GDM1 (cell line): Measurements from ENCODE around the gene ROGDI.

Source experiments
- DNase-seq: peaks from one replicate; lab custom pipeline; 2025; lab: John Stamatoyannopoulos, UW

The ROGDI gene

DNA sequence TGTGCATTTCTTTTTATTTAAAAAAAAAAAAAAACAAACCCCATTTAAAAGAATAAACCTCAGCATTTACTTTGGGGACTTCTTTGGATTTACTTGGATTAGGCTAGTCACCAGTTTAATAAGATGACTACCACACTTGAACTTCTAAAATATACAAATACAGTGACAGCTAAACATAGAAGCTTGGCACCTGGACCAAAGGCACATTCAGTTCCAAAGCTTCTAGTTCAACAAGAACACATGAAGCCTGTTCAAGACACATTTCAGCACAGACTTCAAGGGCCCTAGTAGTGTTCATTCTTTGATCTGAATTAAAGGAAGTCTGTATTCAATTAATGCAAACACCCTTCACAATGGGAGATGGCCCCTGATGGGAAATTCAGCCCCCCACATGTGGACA is 11.6 kb upstream of the ROGDI start:
- no peak for DNase-seq

DNA sequence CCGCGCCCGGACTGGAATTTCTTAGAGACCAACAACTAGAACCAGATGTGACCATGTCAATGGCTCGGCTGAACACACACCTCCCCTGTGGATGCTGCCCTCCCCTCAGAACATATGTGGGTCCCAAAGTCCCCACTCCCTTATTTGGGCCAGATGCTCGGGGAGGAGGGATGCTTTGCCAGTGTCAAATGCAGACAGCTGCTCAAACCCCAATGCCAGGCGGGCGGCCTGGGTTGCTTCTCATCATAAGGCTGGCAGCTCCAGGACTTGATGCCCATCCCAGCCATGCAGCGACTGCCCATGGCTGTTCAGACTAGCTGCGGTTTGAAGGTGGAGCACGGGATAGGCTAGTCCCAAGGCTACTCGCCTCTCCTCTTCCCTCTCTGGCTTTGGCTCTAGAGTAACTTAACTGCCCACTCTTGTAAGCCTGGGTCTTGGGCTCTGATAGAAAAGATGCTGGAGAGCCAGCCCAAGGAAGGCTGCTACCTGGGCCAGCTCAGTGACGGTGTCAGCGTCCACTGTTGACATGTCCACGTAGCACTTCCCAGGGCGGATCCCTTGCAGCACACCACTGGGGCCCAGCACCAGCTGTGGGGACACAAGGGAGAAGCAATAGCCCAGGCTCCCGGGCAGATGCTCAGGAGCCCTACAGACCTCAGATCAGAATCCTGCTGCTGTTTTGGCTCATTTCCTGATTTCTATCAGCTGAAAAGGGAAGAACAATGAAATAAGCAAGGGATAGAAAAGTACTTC is 11.0 kb upstream of the ROGDI start:
- DNase-seq, result no peak

DNA sequence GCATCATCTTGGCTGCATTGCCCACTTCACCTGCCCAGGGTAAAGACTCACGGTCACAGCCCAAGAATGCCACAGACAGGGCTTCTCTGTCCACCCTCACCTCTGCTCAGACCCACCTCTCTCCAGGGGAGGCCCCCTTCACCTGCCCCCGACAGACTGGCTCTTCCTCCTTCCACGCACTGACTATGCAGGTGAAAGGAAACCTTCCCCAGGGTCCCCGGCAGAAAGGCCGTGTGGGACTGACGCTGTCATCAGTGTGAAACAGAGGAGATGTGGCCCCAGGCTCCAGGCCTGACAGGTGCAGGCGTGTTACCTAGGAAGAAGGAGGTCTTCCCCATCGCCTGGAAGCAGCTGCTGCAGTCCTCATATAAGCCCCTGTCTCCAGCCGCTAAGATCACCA is 9.3 kb upstream of the ROGDI start:
- DNase-seq, result no peak

DNA sequence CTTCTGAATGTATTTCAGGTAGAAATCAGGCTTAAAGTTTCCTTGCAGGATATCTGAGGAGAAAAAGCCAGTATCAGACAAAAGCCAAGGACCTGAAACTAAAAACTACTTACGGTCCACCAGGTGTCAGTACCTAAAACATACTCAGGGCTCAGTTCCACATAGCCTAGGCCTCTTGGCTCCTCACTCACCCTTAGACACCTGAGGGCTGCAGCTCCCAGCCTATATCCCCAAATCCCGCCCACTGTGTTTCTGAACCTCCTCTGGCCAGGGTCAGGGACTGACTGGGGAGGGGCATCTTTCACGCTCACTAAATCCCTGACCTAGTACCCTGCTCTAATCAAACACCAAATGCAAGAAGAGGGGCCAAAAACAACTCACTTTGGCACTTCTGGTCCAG is 8.8 kb upstream of the ROGDI start:
- no peak for DNase-seq

DNA sequence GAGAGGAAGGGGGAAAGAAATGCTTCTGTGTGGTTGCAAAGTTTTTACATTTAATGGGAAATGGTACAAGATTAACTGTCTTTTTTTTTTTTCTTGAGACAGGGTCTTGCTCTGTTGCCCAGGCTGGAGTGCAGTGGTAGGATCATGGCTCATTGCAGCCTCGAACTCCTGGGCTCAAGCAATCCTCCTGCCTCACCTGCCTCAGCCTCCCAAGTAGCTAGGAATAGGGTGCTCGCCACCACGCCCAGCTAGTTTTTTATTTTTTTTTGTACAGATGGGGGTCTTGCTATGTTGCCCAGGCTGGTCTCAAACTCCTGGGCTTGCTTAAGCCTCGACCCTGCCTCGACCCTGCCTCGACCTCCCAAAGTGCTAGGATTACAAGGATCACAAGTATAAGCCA is 3.8 kb upstream of the ROGDI start:
- no peak for DNase-seq

DNA sequence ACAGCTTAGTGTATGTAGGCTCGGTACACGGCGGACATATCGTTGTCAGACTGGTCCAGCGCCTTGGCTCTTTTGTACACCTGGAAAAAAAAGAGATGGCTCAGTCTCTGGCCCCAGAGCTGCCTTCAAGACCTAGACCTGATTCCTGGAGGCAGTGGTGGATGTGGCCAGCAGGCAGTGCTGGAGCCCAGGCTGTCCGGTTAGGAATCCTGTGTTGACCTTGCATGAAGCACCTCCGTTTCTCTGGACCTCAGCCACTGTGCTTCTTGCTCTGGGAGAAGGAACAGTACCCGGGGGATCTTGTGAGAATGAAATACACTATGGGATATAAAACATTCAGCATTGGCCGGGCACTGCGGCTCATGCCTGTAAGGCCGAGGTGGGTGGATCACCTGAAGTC is 2.8 kb upstream of the ROGDI start:
- no peak for DNase-seq

DNA sequence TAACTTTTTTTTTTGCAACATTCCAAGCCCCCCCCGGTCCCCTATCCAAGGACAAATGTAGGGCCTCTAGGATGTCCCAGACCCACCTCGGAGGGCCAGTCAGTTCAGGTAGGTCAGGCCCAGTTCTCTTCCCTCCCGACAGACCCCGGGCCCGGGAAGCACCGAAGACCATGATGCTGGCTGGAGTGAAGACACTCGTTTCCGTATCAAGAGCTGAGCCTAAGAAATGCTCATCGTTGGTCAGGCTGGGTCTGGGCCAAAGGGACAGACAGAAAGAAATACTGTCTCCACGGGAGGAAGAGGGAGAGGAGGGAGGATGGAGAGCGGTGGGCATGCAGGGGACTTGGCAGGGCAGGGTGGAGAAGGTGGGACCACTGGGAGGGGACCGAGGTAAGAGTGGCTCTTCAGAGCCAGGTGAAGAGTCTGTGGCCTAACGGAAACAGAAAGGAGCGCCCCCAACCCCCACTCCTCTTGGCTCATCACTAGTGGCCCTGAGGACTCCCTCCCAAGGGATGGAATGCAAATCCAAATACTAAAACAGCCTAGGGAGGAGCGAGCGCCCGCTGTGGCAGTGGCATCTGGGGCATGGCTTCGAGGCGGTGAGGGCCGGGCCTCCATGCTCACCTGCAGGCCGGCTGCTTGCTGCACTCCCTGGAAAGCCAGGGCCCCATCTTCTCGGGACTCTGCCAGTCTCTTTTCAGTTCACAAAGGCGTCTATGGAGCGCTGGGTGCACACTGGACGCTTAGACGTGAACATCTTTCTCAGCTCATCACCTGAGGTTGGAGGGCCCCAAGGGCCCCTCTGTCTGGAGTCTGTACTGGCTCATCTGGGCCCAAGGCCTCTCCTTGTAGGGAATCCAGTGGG is 1.7 kb upstream of the ROGDI start:
- DNase-seq, result no peak

DNA sequence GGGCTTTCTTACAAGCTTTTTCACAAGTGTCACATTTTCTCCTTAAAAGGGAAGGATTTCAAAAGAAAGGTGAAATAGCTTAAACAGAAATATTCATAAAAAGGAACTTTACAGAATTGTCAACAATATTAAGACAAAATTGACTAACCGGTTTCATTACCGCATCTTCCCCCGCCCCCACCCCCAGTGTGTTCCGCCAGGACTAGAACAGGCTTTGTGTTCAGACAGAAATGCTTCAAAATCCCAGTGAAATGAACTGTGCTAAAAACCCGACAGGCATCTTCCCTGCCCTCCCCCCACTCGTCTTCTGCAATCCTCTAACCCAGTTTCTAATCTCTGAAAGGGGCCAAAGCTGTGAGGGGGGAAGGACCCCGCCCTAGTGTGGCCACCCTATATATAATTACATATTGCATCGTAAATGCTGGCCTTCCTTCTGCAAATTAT is 990 bp upstream of the ROGDI start:
- no peak for DNase-seq

DNA sequence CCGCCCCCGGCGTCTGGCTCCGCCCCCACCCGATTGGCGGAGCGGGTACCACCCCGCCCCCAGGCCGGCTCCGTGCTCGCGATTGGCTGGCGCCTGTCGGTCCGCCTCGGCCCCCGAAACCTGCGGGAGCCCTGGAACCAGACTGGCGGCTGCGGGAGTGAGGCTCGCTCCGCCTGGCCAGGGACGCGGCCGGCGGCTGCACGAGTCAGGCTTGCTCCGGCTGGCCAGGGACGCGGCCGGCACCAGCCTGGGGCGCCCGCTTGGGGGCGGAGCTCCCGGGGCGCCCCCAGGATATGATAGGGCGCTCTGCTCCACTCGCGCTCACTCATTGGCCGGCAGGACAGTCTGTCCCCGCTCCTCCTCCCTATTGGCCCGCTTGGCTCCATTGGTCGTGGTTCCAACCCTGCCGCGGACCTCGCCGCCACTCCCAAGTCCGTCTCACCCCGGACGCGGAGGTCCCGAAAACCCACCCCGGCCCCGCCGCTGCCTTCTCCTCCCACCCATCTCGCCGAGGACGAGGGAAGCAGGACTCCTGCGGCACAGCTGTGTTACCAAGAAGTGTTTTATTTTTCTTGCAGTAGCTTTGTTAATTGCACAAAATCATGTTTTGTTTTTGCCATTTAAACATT is 340 bp upstream of the ROGDI start:
- peak; percentile 76 for DNase-seq

DNA sequence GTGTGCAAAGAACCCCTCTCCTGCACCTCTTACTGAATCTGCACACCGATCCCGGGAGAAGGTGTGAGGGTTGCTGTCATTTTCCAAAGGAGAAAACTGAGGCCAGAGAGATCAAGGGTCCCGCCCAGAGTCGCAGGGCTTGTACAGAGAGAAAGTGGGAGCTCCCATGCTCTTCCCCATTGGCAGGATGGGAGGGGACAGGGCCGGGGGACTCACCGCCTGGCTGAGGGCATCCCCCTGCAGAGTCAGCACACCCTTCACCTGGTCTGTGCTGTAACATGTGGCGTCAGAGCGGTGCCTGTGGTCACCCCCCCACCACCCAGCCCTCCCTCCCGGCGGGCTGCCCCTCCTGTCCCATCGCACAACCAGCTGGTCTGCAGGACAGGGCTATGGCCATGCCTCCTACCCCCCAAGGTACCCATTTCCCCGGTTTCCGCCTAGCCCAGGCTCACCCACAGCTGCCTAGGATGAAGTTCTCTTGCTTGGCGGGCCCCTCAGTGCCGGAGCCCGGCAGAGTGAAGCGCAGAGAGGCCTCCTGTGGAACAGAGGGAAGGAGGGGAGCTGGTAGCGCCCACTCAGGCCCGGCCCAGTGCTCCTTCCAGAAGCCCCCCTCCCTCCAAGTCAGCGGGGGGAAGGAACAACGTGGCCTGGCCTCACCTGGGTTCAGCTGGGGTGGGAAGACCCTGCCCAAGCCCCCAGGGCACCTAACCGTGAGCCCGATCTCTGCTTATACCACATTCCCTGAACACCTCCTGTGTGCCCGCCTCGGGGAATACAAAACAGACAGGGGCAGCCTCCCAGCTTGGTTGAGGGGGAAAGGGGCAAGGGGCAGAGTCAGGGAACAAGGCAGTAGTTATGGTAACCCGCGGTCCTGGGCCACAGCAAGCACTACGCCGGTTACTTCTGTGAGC is 1.1 kb downstream of the ROGDI start:
- no peak for DNase-seq

DNA sequence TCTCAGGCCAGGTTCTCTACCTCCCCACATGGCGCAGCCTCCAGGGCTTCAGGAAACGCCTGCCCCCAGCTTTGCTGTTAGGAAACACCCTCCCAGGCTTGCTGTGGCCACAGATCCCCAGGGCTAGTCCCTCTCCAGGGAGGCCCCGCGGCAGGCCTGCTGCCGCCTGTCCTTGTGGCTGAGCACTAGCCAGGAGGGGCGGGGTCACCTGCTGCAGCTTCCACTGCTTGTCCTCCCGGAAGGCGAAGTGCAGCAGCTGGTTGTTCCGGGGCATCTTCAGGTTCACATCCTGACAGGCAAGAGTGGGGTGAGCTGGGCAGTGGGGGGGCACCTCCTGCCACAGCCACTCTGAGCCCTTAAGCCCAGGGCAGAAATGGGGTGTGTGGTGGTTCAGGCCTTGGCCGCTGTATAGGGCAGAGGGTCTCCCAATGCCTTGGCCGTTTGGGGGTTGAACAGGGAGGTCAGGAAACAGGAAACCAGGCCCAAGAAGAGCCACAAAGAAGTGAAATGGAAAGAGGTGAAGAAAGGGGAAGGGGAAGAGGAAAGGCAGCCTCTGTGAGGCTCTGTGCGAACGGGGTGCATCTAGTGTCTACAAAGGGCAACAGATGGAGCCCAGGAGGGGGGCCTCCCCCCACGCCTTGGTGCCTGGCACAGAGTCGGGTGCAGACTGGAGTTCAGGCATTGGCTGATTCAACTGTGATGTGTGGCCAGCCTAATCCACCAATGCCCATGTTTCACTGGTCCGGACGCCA is 2.0 kb downstream of the ROGDI start:
- peak; percentile 31 for DNase-seq

DNA sequence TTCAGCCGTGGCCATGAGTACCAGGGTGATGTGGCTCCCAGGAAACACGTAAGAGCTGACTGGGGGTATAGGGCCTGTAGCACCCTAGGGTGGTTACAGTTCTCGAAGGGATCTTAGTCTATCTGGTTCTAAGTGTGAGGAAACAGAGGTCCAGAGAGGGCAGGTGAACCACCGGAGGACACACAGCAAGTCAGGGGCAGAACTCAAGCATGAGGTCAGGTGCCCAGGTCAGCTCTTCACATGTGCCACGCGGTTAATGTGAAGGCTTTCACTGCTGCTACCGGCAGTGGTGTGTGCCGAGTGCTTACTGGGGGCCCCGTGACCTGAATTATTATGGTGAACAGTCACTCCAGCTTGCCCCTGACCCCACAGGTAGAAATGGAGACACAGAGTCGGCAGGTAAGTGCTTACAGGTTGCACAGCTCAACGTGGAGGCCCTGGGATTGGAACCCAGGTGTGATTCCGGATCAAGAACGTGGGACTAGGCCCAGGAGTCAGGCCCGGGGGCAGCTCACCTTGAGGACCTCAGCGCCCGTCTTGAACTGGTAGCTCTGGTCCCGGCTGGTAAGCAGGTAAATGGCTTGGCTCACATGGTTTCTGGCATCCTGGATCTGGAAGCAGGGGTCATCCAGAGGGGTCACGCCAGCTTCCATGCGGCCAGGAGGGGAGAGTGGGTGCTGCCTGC is 3.1 kb downstream of the ROGDI start:
- no peak for DNase-seq

DNA sequence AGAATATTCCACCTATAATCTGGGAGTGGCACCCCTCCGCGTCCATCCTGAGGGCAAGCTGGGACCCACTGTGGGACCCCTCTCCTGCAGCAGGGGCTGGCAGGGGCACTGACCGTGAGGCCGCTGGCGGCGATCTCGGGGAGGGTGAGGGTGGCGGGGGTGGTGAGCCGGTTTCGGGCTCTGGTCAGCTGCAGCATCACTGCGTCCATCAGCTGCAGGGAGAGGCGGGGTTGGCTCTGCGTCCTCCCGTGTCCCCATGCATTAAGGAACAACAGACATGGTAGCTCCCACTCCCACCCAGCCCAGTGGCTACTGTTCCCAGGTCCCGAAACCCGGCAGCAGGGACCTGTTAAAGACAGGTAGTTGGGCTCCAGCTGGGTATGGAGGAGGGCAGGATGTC is 4.0 kb downstream of the ROGDI start:
- no peak for DNase-seq

DNA sequence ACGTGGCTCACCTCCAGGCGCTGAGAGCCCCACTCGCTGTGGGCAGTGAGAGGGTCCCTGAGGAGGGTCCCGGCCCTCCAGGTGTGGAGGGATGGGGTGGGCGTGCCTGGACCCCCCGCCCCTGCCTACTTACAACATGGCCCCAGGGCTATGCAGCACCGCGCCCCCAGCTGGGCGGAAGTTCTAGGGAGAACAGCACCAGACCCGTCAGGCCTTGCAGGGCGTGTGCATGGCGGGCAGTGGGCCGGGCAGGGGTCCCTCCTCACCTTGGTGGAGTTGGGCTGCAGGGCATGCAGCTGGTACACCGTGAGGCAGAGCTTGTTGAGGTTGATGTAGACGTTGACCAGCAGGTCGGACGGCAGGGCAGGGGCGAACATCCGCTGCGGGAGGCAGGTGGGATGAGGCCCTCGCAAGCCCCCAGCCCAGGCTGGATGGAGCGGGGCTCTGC is 4.6 kb downstream of the ROGDI start:
- DNase-seq, result no peak

DNA sequence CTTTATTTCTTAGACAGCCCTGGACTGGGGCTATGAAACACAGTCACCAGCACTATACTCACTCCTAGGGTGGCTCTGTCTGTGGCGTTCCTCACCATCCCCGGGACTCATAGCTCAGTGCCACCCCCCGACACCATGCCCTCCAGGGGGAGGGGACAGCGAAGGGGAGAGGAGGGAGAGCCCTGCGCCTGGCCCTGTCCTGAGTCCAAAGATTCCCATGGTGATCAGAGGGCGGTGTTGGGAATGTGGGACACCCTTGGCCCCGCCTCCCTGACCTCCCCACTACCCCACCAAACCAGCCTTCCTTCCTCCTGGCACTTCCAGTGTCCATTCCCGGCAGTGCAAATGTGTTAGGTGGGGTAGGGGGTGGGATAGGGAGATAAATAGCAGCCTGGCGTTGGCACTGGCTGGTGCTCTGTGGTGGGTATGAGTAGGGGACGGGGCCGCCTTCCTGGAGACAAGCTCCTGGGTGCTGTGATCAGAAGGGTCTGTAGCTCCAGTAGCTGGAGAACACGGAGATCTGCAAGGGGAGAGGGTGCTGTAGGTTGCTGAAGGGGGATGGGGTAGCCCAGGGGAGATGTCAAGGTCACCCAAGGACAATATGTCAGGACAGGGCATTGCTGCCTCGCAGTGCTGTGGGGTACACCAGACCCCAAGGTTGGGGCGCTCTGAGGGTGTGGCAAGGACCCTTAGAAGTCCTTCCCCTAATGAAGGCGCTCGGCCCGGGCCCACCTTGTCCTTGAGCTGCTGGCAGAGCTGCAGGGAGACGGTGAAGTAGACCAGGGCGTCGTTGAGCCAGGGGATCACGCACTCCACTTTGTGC is 5.2 kb downstream of the ROGDI start:
- no peak for DNase-seq

DNA sequence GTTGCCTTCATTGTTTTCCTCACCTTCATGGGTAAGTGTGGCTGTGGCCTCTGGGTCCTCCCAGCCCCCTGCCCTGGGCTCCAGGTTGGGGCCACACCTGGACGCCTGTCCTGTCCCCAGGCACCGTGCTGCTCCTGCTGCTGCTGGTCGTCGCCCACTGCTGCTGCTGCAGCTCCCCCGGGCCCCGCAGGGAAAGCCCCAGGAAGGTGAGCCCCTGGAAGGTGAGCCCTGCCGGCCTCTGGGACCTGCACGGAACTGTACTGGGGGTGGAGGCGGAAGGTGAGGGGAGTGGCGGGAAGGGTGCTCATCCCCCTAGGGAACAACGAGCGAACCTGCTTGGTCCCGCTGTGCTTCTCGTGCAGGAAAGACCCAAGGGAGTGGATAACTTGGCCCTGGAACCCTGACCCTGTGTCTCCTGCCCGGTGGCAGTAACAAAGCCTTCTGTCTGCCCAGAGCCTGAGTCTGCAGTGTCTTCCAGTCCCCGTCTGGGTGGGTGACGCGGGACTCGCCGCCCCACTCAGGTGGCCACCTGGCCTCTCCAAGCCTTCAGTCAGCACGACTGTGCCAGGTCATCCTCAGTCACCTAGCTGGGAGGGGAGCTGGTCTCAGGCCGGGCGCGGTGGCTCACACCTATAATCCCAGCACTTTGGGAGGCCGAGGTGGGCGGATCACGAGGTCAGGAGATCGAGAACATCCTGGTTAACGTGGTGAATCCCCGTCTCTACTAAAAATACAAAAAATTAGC is 6.4 kb downstream of the ROGDI start:
- DNase-seq, result no peak

DNA sequence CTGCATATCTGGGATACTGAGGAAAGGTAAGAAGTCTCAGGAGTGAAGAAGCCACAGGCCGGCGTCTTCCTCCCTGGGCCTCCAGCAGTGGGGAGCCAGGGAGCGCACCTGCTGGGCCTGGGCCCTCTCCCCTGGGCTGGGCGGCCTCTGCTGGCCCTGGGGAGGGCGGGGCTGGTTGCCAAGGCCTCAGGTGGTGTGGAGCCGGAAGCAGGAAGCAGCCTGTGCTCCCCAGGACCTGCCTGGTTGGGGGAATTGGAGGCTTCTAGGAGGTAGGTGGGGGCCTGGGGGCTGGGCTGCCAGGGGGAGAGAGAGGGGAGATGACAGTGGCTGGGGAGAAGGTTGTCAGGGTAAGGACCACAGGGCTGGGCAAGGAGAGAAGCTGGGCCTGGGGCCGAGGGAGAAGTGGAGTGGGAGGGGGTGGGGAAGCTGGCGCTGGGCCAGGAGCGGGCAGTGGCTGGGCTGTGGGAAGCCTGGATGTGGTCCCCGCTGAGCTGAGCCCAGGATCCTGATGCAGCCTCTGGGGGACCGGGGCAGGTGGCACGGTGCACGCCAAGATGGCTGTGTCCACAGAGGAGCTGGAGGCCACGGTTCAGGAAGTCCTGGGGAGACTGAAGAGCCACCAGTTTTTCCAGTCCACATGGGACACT is 7.1 kb downstream of the ROGDI start, which contains the start of gene SMIM22:
TSS of gene SMIM22 (plus strand) at position 189 of the 647 bp plus-strand sequence. CDS start at position 555, 366 bp downstream.
- DNase-seq, result no peak

DNA sequence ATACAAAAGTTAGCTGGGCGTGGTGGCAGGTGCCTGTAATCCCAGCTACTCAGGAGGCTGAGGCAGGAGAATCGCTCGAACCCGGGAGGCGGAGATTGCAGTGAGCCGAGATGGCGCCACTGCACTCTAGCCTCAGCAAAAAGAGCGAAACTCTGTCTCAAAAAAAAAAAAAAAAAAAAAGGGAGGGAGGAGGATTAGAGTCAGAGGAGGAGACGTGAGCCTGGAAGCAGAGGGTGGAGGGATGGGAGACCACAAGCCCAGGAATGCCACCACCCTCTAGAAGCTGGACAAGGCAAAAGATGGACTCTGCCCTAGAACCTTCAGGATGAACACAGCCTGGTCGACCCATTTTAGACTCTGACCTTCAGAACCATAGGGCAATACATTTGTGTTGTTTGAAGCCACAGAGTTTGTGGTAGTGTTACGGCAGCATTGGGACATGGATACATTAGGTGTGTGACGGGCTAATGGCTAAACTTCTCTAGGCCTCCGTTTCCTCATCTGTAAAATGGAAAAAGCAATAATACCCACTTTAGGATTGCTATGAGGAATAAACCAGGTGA is 9.4 kb downstream of the ROGDI start:
- DNase-seq, result no peak
